Measurements from ENCODE around the gene CCDC9. TPM values are rescaled to one million over a fixed set of nuclear protein-coding genes. Genes with fewer than 3 reads are reported as not detected.

CCDC9 gene
- total RNA-seq, 4 donors from 2014 or later = 6.6 to 16.8 (median 10.5) TPM

DNA sequence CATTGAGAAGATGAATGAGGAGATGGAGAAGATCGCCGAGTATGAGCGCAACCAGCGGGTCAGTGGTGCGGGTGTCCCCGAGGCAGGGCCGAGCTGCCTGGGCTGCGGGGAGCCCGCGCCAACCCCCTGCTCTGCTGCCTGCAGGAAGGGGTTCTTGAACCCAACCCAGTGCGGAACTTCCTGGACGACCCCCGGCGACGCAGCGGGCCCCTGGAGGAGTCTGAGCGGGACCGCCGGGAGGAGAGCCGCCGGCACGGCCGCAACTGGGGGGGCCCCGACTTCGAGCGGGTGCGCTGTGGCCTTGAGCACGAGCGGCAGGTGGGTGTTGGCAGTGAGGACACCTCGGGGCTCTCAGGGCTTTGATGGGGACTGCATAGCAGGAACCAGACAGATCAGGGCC, 8.3 kb downstream of the CCDC9 start:
- Histone ChIP-seq H3K27ac (no peak overlapping the region), H3K9me3 (no peaks in the 10 kb centered on the region), H3K4me1 (peaks cover 0 to 19% (median 0%) of the 10 kb centered on the region in 3 donors), H3K36me3 (peaks cover 22 to 98% (median 53%) of the 10 kb centered on the region in 3 donors), H3K4me3 (no peak overlapping the region), H3K27me3 (no peaks in the 10 kb centered on the region)
- WGBS, 2 donors = 94 to 97% methylated on average over 9 to 12 of the region's 30 CpGs
- TF ChIP-seq, protein P1, sequence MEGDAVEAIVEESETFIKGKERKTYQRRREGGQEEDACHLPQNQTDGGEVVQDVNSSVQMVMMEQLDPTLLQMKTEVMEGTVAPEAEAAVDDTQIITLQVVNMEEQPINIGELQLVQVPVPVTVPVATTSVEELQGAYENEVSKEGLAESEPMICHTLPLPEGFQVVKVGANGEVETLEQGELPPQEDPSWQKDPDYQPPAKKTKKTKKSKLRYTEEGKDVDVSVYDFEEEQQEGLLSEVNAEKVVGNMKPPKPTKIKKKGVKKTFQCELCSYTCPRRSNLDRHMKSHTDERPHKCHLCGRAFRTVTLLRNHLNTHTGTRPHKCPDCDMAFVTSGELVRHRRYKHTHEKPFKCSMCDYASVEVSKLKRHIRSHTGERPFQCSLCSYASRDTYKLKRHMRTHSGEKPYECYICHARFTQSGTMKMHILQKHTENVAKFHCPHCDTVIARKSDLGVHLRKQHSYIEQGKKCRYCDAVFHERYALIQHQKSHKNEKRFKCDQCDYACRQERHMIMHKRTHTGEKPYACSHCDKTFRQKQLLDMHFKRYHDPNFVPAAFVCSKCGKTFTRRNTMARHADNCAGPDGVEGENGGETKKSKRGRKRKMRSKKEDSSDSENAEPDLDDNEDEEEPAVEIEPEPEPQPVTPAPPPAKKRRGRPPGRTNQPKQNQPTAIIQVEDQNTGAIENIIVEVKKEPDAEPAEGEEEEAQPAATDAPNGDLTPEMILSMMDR (IDR thresholded peaks at IDR 0.05) = no peak
- TF ChIP-seq POLR2A (IDR thresholded peaks at IDR 0.05) = no peak
- intact Hi-C loops (cut with DNase I) = no loop called here
- no peak for DNase-seq

DNA sequence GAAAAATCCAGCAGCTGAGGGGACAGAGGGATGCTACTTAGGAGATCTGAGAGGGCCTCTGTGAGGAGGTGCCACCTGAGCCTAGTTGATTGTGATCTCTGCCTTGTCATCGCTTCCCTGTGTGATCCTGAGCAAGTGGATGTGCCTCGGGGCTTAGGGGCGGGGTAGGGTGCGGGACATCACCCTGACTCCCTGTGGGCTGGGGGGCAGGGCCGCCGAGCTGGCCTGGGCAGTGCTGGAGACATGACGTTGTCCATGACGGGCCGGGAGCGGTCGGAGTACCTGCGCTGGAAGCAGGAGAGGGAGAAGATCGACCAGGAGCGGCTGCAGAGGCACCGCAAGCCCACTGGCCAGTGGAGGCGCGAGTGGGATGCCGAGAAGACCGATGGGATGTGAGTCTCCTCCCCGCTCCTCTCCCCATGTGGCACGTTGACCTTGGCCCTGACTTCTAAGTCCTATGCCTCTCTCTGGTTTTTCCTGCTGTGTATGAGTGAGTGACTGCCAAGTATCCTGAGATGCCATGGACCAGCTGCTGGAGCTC, 10.1 kb downstream of the CCDC9 start:
- peaks cover 0 to 9% (median 0%) of the 10 kb centered on the region in 3 donors for H3K4me1 ChIP-seq
- no peaks in the 10 kb centered on the region for H3K27me3 ChIP-seq
- no peak overlapping the region for H3K4me3 ChIP-seq
- TF ChIP-seq POLR2A (IDR thresholded peaks at IDR 0.05) = no peak
- TF ChIP-seq, protein P1 (IDR thresholded peaks at IDR 0.05) = no peak
- DNase-seq = no peak
- WGBS, 2 donors = 86 to 88% methylated on average over 9 to 14 of the region's 21 CpGs
- no peaks in the 10 kb centered on the region for H3K9me3 ChIP-seq
- H3K27ac ChIP-seq = no peak overlapping the region
- intact Hi-C loops (cut with DNase I) = no loop called here
- peaks cover 23 to 98% (median 51%) of the 10 kb centered on the region in 3 donors for H3K36me3 ChIP-seq

DNA sequence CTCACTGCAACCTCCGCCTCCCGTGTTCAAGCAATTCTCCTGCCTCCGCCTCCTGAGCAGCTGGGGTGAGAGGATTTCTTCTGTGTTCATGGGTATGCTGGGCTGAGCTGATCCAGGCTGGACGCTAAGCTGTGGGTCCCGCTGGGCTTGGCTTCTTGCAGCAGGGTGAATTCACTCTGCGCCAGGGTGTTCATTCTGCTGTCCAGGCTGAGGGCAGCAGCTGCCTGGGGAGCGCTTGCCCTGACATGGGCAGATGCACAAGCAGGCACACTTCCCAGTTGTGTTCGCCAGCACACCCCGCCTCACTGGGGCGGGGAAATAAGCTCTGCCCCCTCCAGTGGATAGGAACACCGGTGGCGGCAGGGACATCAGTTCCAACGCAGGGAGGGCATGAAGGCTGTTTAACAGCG, 11.0 kb downstream of the CCDC9 start:
- no peak for TF ChIP-seq POLR2A (IDR thresholded peaks at IDR 0.05)
- TF ChIP-seq, protein P1 (IDR thresholded peaks at IDR 0.05) = no peak
- H3K27ac ChIP-seq = no peak overlapping the region
- H3K4me3 ChIP-seq = no peak overlapping the region
- intact Hi-C loops (cut with DNase I) = no loop called here
- peaks cover 0 to 15% (median under 1%) of the 10 kb centered on the region in 3 donors for H3K4me1 ChIP-seq
- DNase-seq = no peak
- H3K27me3 ChIP-seq = no peaks in the 10 kb centered on the region
- no peaks in the 10 kb centered on the region for H3K9me3 ChIP-seq
- peaks cover 23 to 96% (median 51%) of the 10 kb centered on the region in 3 donors for H3K36me3 ChIP-seq
- 60 to 82% methylated on average over 6 to 14 of the region's 14 CpGs for WGBS, 2 donors

DNA sequence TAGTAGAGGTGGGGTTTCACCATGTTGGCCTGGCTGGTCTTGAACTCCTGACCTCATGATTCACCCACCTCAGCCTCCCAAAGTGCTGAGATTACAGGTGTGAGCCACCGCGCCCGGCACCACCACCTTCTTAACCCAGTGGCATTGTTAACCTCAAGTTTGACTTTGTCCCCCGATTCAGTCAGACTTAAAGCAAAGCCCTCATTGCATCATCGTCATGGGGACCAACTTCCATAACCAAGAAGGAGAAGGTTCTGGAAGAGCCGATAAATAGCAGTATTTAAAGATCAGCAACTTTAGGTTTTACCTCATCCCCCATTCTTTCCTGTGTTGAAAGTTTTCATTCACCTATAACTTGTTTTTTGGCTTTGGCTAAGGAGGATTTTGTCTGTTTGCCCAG, 11.7 kb downstream of the CCDC9 start:
- Histone ChIP-seq H3K9me3 (no peaks in the 10 kb centered on the region), H3K36me3 (peaks cover 23 to 89% (median 46%) of the 10 kb centered on the region in 3 donors), H3K4me1 (peaks cover 0 to 22% (median 7%) of the 10 kb centered on the region in 3 donors), H3K27me3 (no peaks in the 10 kb centered on the region), H3K4me3 (no peak overlapping the region), H3K27ac (no peak overlapping the region)
- 84 to 94% methylated on average over 6 of the region's 6 CpGs for WGBS, 2 donors
- DNase-seq = no peak
- TF ChIP-seq, protein P1 (IDR thresholded peaks at IDR 0.05) = no peak
- intact Hi-C loops (cut with DNase I) = no loop called here

DNA sequence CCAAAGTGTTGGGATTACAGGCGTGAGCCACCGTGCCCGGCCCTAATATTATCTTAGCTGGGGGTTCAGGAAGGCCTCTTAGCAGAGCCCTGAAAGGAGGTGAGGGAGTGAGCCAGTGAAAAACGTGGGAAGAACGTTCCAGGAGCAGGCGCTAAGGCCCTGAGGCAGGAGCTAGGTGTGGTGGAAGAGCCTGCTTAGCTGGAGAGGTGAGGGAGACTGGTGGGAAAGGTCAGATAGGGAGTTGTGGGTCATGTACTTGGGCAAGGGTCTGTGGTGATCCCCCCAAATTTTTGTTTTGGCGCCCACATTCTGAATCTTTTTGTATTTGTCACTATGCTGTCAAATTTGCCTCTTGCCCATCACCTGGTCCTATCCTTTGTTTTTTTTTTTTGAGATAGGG, 13.3 kb downstream of the CCDC9 start:
- no peak for DNase-seq
- intact Hi-C loops (cut with DNase I) = no loop called here
- TF ChIP-seq, protein P1 (IDR thresholded peaks at IDR 0.05) = no peak
- no peak for TF ChIP-seq POLR2A (IDR thresholded peaks at IDR 0.05)
- peaks cover 20 to 74% (median 42%) of the 10 kb centered on the region in 3 donors for H3K36me3 ChIP-seq
- H3K4me3 ChIP-seq = no peak overlapping the region
- H3K27me3 ChIP-seq = no peaks in the 10 kb centered on the region
- H3K27ac ChIP-seq = no peak overlapping the region
- no peaks in the 10 kb centered on the region for H3K9me3 ChIP-seq
- 65 to 83% methylated on average over 4 to 6 of the region's 7 CpGs for WGBS, 2 donors
- H3K4me1 ChIP-seq = peaks cover 0 to 29% (median 9%) of the 10 kb centered on the region in 3 donors

Measured in esophagus squamous epithelium (tissue), 5 donors.